HG03066 (cell line): Measurements from ENCODE around the gene TIMM17B.
"Not testable (repeated sequence)": the region's sequence is repeated elsewhere in the genome, so short reads cannot be mapped to it uniquely, and the experiment has no call there.

Experiments
- ATAC-seq: cut with Tn5 transposase; IDR thresholded peaks from one replicate; pipeline ENCODE4 v1.9.1; 2021; ENCODE audit warnings: low read depth; ENCODE audit not compliant: unreplicated experiment

The TIMM17B gene

GRCh38 chrX:48897157-48897624 lies 377 bp downstream of the TIMM17B start:
- no peak for ATAC-seq

GRCh38 chrX:48896611-48897011 lies 957 bp downstream of the TIMM17B start:
- no peak for ATAC-seq

- ATAC-seq, result no peak
Observed at GRCh38 chrX:48894891-48895290, 2.7 kb downstream of the TIMM17B start.

GRCh38 chrX:48893556-48894348 lies 3.8 kb downstream of the TIMM17B start:
- no peak for ATAC-seq

- no peak for ATAC-seq
Observed at GRCh38 chrX:48892896-48893295, 4.7 kb downstream of the TIMM17B start.

- peak; percentile 84 for ATAC-seq
Observed at GRCh38 chrX:48891402-48892288, 5.9 kb downstream of the TIMM17B start.

- peak; percentile 41 for ATAC-seq
Observed at GRCh38 chrX:48890934-48891401, 6.6 kb downstream of the TIMM17B start.

- ATAC-seq, result no peak
Observed at GRCh38 chrX:48890296-48890925, 7.2 kb downstream of the TIMM17B start.

- not testable (repeated sequence) for ATAC-seq
Observed at GRCh38 chrX:48886586-48886985, 11.0 kb downstream of the TIMM17B start.

GRCh38 chrX:48883729-48884128 lies 13.8 kb downstream of the TIMM17B start:
- no peak for ATAC-seq

- ATAC-seq, result not testable (repeated sequence)
Observed at GRCh38 chrX:48876944-48877343, 20.6 kb downstream of the TIMM17B start.

- not testable (repeated sequence) for ATAC-seq
Observed at GRCh38 chrX:48872017-48872416, 25.6 kb downstream of the TIMM17B start.

GRCh38 chrX:48864210-48864609 lies 33.4 kb downstream of the TIMM17B start:
- no peak for ATAC-seq

- no peak for ATAC-seq
Observed at GRCh38 chrX:48854898-48855297, 42.7 kb downstream of the TIMM17B start.

GRCh38 chrX:48854121-48854804 lies 43.3 kb downstream of the TIMM17B start:
- ATAC-seq, result not testable (repeated sequence)

- not testable (repeated sequence) for ATAC-seq
Observed at GRCh38 chrX:48853494-48853893, 44.1 kb downstream of the TIMM17B start.

GRCh38 chrX:48852857-48853256 lies 44.7 kb downstream of the TIMM17B start:
- no peak for ATAC-seq

GRCh38 chrX:48848847-48849246 lies 48.7 kb downstream of the TIMM17B start:
- ATAC-seq, result no peak
